UCSD-AML1 (cell line): ENCODE measurements around the gene S1PR2.

Experiments used
- DNase-seq: peaks from one replicate; lab custom pipeline; 2025; ENCODE audit not compliant: unreplicated experiment; lab: John Stamatoyannopoulos, UW

S1PR2 gene

GRCh38 chr19:10230861-10231611, at the start of gene S1PR2:
Gene S1PR2, minus strand, starts transcription at chr19:10231331. Its CDS starts 6,426 bp downstream, at chr19:10224905.
- peak; percentile 80 for DNase-seq

GRCh38 chr19:10279737-10280442, 48.8 kb upstream of the S1PR2 start:
- peak; percentile 15 for DNase-seq

- DNase-seq, result no peak
Measured at GRCh38 chr19:10278935-10279334, 47.8 kb upstream of the S1PR2 start.

GRCh38 chr19:10277795-10278589, 46.9 kb upstream of the S1PR2 start:
- no peak for DNase-seq

- DNase-seq, result no peak
Measured at GRCh38 chr19:10274589-10274988, 43.5 kb upstream of the S1PR2 start.

GRCh38 chr19:10271543-10272086, 40.5 kb upstream of the S1PR2 start:
- DNase-seq, result peak; percentile 40

- DNase-seq, result peak; percentile 86
Measured at GRCh38 chr19:10270616-10271394, 39.7 kb upstream of the S1PR2 start, which contains the start of gene ICAM1. Gene ICAM1, plus strand, starts transcription at chr19:10271120. Its CDS starts 40 bp downstream, at chr19:10271160.

GRCh38 chr19:10270180-10270615, 39.1 kb upstream of the S1PR2 start:
- DNase-seq, result peak; percentile 90

GRCh38 chr19:10269333-10270179, 38.4 kb upstream of the S1PR2 start:
- DNase-seq, result peak; percentile 85

- peak; percentile 31 for DNase-seq
Measured at GRCh38 chr19:10268071-10268470, 36.9 kb upstream of the S1PR2 start.

GRCh38 chr19:10266706-10267105, 35.6 kb upstream of the S1PR2 start:
- DNase-seq, result no peak

- DNase-seq, result no peak
Measured at GRCh38 chr19:10262771-10263170, 31.6 kb upstream of the S1PR2 start.

GRCh38 chr19:10260141-10260584, 29.0 kb upstream of the S1PR2 start:
- DNase-seq, result no peak

- DNase-seq, result peak; percentile 77
Measured at GRCh38 chr19:10259162-10259905, 28.2 kb upstream of the S1PR2 start.

GRCh38 chr19:10258080-10258710, 27.1 kb upstream of the S1PR2 start:
- no peak for DNase-seq

GRCh38 chr19:10256970-10257615, 26.0 kb upstream of the S1PR2 start:
- no peak for DNase-seq

GRCh38 chr19:10256551-10256950, 25.4 kb upstream of the S1PR2 start:
- DNase-seq, result no peak

- no peak for DNase-seq
Measured at GRCh38 chr19:10255358-10255757, 24.2 kb upstream of the S1PR2 start.
